Measurements from ENCODE around the gene WDR7.

WDR7 gene

GRCh38 chr18:56891870-56892269 lies 240.7 kb downstream of the WDR7 start:
- Histone ChIP-seq H3K4me3 (ENCODE audit: insufficient read depth, low read depth, low read length) (no peak overlapping the region), H3K36me3 (ENCODE audit: control insufficient read depth, insufficient read depth, low read length) (no peaks in the 10 kb centered on the region), H3K27ac (ENCODE audit: insufficient read depth, low read depth, low read length, poor library complexity, severe bottlenecking) (no peak overlapping the region), H3K27me3 (ENCODE audit: control insufficient read depth, insufficient read depth, low read length, poor library complexity, severe bottlenecking) (no peaks in the 10 kb centered on the region), H3K4me1 (ENCODE audit: control insufficient read depth, insufficient read depth, low read length) (no peaks in the 10 kb centered on the region), H3K9me3 (ENCODE audit: control insufficient read depth, low read length) (no peaks in the 10 kb centered on the region)
- WGBS, 2 experiments: 95 to 100% methylated on average over 1 of the region's 1 CpG

- Histone ChIP-seq H3K4me3 (ENCODE audit: insufficient read depth, low read depth, low read length) (no peak overlapping the region), H3K27me3 (ENCODE audit: control insufficient read depth, insufficient read depth, low read length, poor library complexity, severe bottlenecking) (no peaks in the 10 kb centered on the region), H3K27ac (ENCODE audit: insufficient read depth, low read depth, low read length, poor library complexity, severe bottlenecking) (no peak overlapping the region), H3K4me1 (ENCODE audit: control insufficient read depth, insufficient read depth, low read length) (no peaks in the 10 kb centered on the region), H3K36me3 (ENCODE audit: control insufficient read depth, insufficient read depth, low read length) (no peaks in the 10 kb centered on the region), H3K9me3 (ENCODE audit: control insufficient read depth, low read length) (no peaks in the 10 kb centered on the region)
- WGBS, 2 experiments: 94% methylated on average over 1 of the region's 2 CpGs; no CpG with 5 or more reads in 1 of the 2 experiments
Observed at GRCh38 chr18:56897122-56897521, 246.0 kb downstream of the WDR7 start.

- H3K27ac ChIP-seq (ENCODE audit: insufficient read depth, low read depth, low read length, poor library complexity, severe bottlenecking): no peak overlapping the region
- whole genome bisulfite sequencing, 2 experiments: no CpG with 5 or more reads among the region's 1 CpG
- no peak overlapping the region for H3K4me3 ChIP-seq (ENCODE audit: insufficient read depth, low read depth, low read length)
- no peaks in the 10 kb centered on the region for H3K36me3 ChIP-seq (ENCODE audit: control insufficient read depth, insufficient read depth, low read length)
- no peaks in the 10 kb centered on the region for H3K27me3 ChIP-seq (ENCODE audit: control insufficient read depth, insufficient read depth, low read length, poor library complexity, severe bottlenecking)
- H3K9me3 ChIP-seq (ENCODE audit: control insufficient read depth, low read length): no peaks in the 10 kb centered on the region
- no peaks in the 10 kb centered on the region for H3K4me1 ChIP-seq (ENCODE audit: control insufficient read depth, insufficient read depth, low read length)
Observed at GRCh38 chr18:56899660-56900059, 248.5 kb downstream of the WDR7 start.

GRCh38 chr18:56900195-56901094 lies 249.3 kb downstream of the WDR7 start:
- Histone ChIP-seq H3K4me3 (ENCODE audit: insufficient read depth, low read depth, low read length) (no peak overlapping the region), H3K27me3 (ENCODE audit: control insufficient read depth, insufficient read depth, low read length, poor library complexity, severe bottlenecking) (no peaks in the 10 kb centered on the region), H3K4me1 (ENCODE audit: control insufficient read depth, insufficient read depth, low read length) (no peaks in the 10 kb centered on the region), H3K9me3 (ENCODE audit: control insufficient read depth, low read length) (no peaks in the 10 kb centered on the region), H3K27ac (ENCODE audit: insufficient read depth, low read depth, low read length, poor library complexity, severe bottlenecking) (no peak overlapping the region), H3K36me3 (ENCODE audit: control insufficient read depth, insufficient read depth, low read length) (no peaks in the 10 kb centered on the region)
- WGBS, 2 experiments: 96 to 97% methylated on average over 7 of the region's 7 CpGs

GRCh38 chr18:56901919-56902318 lies 250.8 kb downstream of the WDR7 start:
- no peaks in the 10 kb centered on the region for H3K27me3 ChIP-seq (ENCODE audit: control insufficient read depth, insufficient read depth, low read length, poor library complexity, severe bottlenecking)
- WGBS, 2 experiments: 87 to 96% methylated on average over 2 of the region's 2 CpGs
- H3K4me3 ChIP-seq (ENCODE audit: insufficient read depth, low read depth, low read length): no peak overlapping the region
- no peaks in the 10 kb centered on the region for H3K9me3 ChIP-seq (ENCODE audit: control insufficient read depth, low read length)
- no peaks in the 10 kb centered on the region for H3K36me3 ChIP-seq (ENCODE audit: control insufficient read depth, insufficient read depth, low read length)
- no peak overlapping the region for H3K27ac ChIP-seq (ENCODE audit: insufficient read depth, low read depth, low read length, poor library complexity, severe bottlenecking)
- no peaks in the 10 kb centered on the region for H3K4me1 ChIP-seq (ENCODE audit: control insufficient read depth, insufficient read depth, low read length)

- Histone ChIP-seq H3K27ac (ENCODE audit: insufficient read depth, low read depth, low read length, poor library complexity, severe bottlenecking) (no peak overlapping the region), H3K27me3 (ENCODE audit: control insufficient read depth, insufficient read depth, low read length, poor library complexity, severe bottlenecking) (no peaks in the 10 kb centered on the region), H3K4me1 (ENCODE audit: control insufficient read depth, insufficient read depth, low read length) (no peaks in the 10 kb centered on the region), H3K36me3 (ENCODE audit: control insufficient read depth, insufficient read depth, low read length) (no peaks in the 10 kb centered on the region), H3K4me3 (ENCODE audit: insufficient read depth, low read depth, low read length) (no peak overlapping the region), H3K9me3 (ENCODE audit: control insufficient read depth, low read length) (no peaks in the 10 kb centered on the region)
- 96 to 99% methylated on average over 3 of the region's 3 CpGs for WGBS, 2 experiments
Observed at GRCh38 chr18:56902653-56903052, 251.5 kb downstream of the WDR7 start.

GRCh38 chr18:56903686-56904085 lies 252.5 kb downstream of the WDR7 start:
- 89% methylated on average over 2 of the region's 2 CpGs; no CpG with 5 or more reads in 1 of the 2 experiments for WGBS, 2 experiments
- no peaks in the 10 kb centered on the region for H3K36me3 ChIP-seq (ENCODE audit: control insufficient read depth, insufficient read depth, low read length)
- no peak overlapping the region for H3K27ac ChIP-seq (ENCODE audit: insufficient read depth, low read depth, low read length, poor library complexity, severe bottlenecking)
- H3K9me3 ChIP-seq (ENCODE audit: control insufficient read depth, low read length): no peaks in the 10 kb centered on the region
- H3K4me1 ChIP-seq (ENCODE audit: control insufficient read depth, insufficient read depth, low read length): no peaks in the 10 kb centered on the region
- no peak overlapping the region for H3K4me3 ChIP-seq (ENCODE audit: insufficient read depth, low read depth, low read length)
- H3K27me3 ChIP-seq (ENCODE audit: control insufficient read depth, insufficient read depth, low read length, poor library complexity, severe bottlenecking): no peaks in the 10 kb centered on the region

GRCh38 chr18:56907771-56908170 lies 256.6 kb downstream of the WDR7 start:
- Histone ChIP-seq H3K9me3 (ENCODE audit: control insufficient read depth, low read length) (no peaks in the 10 kb centered on the region), H3K27ac (ENCODE audit: insufficient read depth, low read depth, low read length, poor library complexity, severe bottlenecking) (no peak overlapping the region), H3K36me3 (ENCODE audit: control insufficient read depth, insufficient read depth, low read length) (no peaks in the 10 kb centered on the region), H3K4me3 (ENCODE audit: insufficient read depth, low read depth, low read length) (no peak overlapping the region), H3K27me3 (ENCODE audit: control insufficient read depth, insufficient read depth, low read length, poor library complexity, severe bottlenecking) (no peaks in the 10 kb centered on the region), H3K4me1 (ENCODE audit: control insufficient read depth, insufficient read depth, low read length) (no peaks in the 10 kb centered on the region)
- WGBS, 2 experiments: 97 to 100% methylated on average over 4 of the region's 4 CpGs

- Histone ChIP-seq H3K27ac (ENCODE audit: insufficient read depth, low read depth, low read length, poor library complexity, severe bottlenecking) (no peak overlapping the region), H3K27me3 (ENCODE audit: control insufficient read depth, insufficient read depth, low read length, poor library complexity, severe bottlenecking) (no peaks in the 10 kb centered on the region), H3K4me3 (ENCODE audit: insufficient read depth, low read depth, low read length) (no peak overlapping the region), H3K36me3 (ENCODE audit: control insufficient read depth, insufficient read depth, low read length) (no peaks in the 10 kb centered on the region), H3K4me1 (ENCODE audit: control insufficient read depth, insufficient read depth, low read length) (no peaks in the 10 kb centered on the region), H3K9me3 (ENCODE audit: control insufficient read depth, low read length) (no peaks in the 10 kb centered on the region)
Observed at GRCh38 chr18:56910237-56910636, 259.1 kb downstream of the WDR7 start.

- H3K36me3 ChIP-seq (ENCODE audit: control insufficient read depth, insufficient read depth, low read length): no peaks in the 10 kb centered on the region
- H3K9me3 ChIP-seq (ENCODE audit: control insufficient read depth, low read length): no peaks in the 10 kb centered on the region
- no peaks in the 10 kb centered on the region for H3K4me1 ChIP-seq (ENCODE audit: control insufficient read depth, insufficient read depth, low read length)
- H3K4me3 ChIP-seq (ENCODE audit: insufficient read depth, low read depth, low read length): no peak overlapping the region
- 59 to 66% methylated on average over 4 of the region's 4 CpGs for WGBS, 2 experiments
- H3K27ac ChIP-seq (ENCODE audit: insufficient read depth, low read depth, low read length, poor library complexity, severe bottlenecking): no peak overlapping the region
- H3K27me3 ChIP-seq (ENCODE audit: control insufficient read depth, insufficient read depth, low read length, poor library complexity, severe bottlenecking): no peaks in the 10 kb centered on the region
Observed at GRCh38 chr18:56910967-56911366, 259.8 kb downstream of the WDR7 start.

Measured in ectodermal cell (in vitro differentiated cells).